SKM-1 (cell line): ENCODE measurements around the gene INKA2.

Experiments
- DNase-seq: peaks from one replicate; lab custom pipeline; 2025; ENCODE audit not compliant: unreplicated experiment; lab: John Stamatoyannopoulos, UW

INKA2 gene

GRCh38 chr1:111706921-111707320 is 32.3 kb downstream of the INKA2 start:
- no peak for DNase-seq

DNA sequence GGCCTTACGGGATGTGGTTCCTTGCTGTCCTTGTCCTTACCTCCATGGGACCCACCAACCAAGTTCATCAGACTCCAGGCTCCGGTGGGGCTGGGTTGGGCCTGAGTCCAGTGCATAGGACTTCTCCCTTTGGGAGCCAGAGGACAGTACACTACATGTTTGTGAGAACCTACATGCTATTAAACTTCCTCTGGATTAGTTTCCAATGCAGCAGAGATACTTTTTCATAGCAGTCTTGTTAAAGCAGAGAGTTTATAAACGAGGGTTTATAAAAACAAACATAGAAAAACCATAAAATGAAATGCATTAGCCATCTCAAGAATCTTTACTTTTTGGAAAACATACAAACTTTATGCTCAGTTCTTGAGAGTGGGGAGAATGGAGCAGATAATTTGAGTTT is 33.4 kb downstream of the INKA2 start:
- DNase-seq, result no peak

- DNase-seq, result no peak
Measured at GRCh38 chr1:111704776-111705175, 34.4 kb downstream of the INKA2 start.

DNA sequence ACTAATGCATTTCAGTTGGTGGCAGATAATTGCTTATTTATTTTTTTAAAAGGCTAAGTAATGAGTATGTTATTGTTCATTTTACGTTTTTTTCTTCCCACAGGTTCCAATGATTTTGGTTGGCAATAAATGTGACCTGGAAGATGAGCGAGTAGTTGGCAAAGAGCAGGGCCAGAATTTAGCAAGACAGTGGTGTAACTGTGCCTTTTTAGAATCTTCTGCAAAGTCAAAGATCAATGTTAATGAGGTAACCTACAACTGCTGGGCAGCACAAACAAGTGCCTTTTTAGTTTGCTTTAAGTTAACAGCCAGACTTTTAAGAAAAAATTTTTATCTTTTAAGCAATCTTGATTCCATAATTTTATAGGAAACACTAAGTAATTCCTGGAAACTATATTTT is 35.0 kb downstream of the INKA2 start:
- no peak for DNase-seq

DNA sequence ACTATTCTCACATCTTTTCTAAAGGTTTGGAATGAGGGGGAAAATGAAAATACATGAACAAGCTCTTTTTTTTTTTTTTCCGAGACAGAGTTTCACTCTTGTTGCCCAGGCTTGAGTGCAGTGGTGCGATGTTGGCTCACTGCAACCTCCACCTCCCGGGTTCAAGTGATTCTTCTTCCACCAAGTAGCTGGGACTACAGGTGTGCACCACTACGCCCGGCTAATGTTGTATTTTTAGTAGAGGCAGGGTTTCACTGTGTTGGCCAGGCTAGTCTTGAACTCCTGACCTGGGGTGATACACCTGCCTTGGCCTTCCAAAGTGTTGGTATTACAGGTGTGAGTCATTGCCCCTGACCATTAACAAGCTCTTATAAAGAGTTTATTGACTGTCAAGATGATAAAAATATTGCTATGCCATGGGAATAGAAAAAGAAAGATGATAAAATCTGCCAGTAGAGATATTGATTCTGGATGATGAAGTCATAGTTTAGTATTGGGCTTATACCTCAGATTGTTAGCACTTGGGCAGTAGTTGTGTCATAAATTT is 36.6 kb downstream of the INKA2 start:
- no peak for DNase-seq

DNA sequence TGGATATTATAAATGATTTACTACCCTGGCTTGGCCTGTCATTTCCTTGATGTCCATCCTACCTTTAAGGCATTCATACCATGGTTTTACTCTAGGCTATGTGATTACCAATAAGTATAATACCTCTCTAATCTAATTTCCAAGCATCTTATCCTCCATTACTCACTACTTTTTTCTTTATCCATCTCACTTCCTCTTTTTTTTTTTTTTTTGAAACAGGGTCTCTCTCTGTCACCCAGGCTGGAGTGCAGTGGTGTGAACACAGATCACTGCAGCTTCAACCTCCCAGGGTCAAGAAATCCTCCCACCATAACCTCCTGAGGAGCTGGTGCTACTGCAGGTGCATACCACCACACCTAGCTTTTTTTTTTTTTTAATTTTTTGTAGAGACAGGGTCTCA is 39.9 kb downstream of the INKA2 start:
- no peak for DNase-seq

- DNase-seq, result no peak
Measured at GRCh38 chr1:111696330-111696729, 42.9 kb downstream of the INKA2 start.

DNA sequence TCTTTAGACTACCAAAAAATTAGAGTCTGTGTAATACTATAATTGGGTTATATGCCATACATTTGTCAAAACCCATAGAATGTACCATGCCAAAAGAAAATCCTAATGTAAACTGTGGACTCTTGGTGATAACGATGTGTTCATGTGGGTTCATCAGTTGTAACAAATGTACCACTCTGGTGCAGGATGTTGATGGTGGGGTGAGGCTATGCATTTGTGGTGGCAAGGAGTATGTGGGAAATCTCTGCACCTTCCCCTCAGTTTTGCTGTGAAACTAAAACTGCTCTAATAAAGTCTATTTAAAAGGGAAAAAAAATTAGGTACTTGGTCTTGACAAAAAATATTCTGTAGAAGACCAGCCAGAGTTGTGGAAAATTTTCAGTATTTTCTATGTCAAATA is 43.4 kb downstream of the INKA2 start:
- DNase-seq, result no peak

DNA sequence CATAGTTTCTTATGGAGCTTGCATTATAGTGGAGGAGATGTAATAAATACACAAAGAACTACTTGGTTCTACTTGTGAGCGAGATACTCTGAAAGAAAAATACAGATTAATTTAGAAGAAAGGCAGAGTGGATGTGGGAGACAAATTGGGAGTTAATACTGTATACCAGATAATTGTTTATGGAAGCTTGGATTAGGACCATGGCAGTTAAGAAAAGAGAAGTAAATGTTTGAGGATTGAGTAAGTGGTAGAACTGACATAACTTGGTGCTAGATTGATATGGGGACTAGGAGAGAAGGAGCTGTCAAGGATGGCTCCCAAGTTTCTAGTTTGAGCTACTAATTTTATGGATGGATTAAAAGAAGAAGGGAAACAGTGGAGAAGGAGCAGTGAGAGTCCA is 47.3 kb downstream of the INKA2 start:
- no peak for DNase-seq

DNA sequence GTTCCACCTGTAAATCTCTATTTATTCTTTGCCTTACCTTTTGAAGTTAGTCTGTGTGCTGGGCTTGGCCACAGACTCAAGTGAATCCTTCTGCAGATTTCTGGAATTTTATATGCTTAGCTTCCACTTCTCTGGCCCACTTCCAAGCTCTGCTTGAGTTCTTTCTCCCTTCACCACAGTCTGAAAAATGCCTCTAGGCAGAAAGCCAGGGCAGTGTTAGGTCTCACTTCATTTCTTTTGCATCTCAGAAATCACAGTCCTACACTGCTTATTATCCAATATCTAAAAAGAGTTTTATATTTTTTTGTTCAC is 48.9 kb downstream of the INKA2 start:
- no peak for DNase-seq
